Muscle layer of colon (tissue), 2 donors: Measurements from ENCODE around the gene EFNA2.

Source experiments
- H3K27ac ChIP-seq: one replicate; pipeline ENCODE4 v1.7.0; 2013; ENCODE audit warnings: low read depth, mild to moderate bottlenecking, low read length, moderate library complexity
- H3K27me3 ChIP-seq, 2 donors: one replicate each; pipeline ENCODE4 v1.7.0; 2013; ENCODE audit warnings: low read length in 2 of 2, mild to moderate bottlenecking in 2 of 2; ENCODE audit not compliant: insufficient read depth in 2 of 2, control insufficient read depth in 1 of 2
- H3K36me3 ChIP-seq: one replicate; pipeline ENCODE4 v1.7.0; 2013; ENCODE audit warnings: mild to moderate bottlenecking, low read length; ENCODE audit not compliant: insufficient read depth
- H3K4me1 ChIP-seq: one replicate; pipeline ENCODE4 v1.7.0; 2013; ENCODE audit warnings: mild to moderate bottlenecking, low read length; ENCODE audit not compliant: insufficient read depth
- H3K4me3 ChIP-seq, 2 donors: one replicate each; pipeline ENCODE4 v1.7.0; 2013; ENCODE audit warnings: low read length in 2 of 2, low read depth in 1 of 2, mild to moderate bottlenecking in 1 of 2, moderate library complexity in 1 of 2
- H3K9ac ChIP-seq: one replicate; pipeline ENCODE4 v1.7.0; 2013; ENCODE audit warnings: low read length
- H3K9me3 ChIP-seq: one replicate; pipeline ENCODE4 v1.7.0; 2013; ENCODE audit warnings: mild to moderate bottlenecking, low read length
- donor health status: abdominal sarcoma.
- donor health status: Adenocarcinoma of cecum.

EFNA2 gene

DNA sequence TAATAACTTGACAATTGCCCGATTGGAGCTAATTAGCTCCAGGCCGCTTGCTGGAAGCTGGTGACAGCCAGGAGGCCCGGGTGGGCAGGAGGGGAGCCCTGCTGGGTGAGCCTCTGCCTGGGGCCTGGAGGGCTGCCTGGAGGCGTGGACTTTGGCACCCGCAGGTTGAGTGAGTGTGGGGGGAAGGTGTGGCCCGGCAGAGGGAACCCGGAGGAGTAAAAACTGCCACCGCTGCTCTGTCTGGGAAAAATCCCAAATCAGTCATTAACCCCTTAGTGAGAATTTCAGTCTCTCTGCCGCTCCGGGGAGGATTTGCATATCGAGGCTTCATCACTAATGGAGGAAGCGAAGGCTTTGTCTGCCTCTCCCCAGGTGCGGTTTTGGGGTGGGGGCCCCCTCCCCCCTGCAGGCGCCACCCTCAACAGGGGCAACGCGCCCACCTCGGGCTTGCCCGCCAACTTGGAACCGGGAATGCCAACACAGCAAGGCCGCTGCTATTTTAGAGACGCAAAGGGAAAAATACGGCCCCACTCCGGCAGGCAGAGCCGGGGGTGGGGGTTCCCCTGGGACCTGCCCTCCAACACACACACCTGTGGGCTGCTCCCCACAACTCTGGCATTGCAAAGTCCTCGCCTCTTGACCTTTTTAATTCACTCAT, 6.2 kb downstream of the EFNA2 start:
- H3K36me3 ChIP-seq = no peaks in the 10 kb centered on the region
- no peaks in the 10 kb centered on the region for H3K9me3 ChIP-seq
- no peak overlapping the region for H3K4me3 ChIP-seq
- H3K9ac ChIP-seq = no peak overlapping the region
- peaks cover 4% of the 10 kb centered on the region for H3K4me1 ChIP-seq
- H3K27ac ChIP-seq = no peak overlapping the region
- peaks cover 7 to 72% of the 10 kb centered on the region in 2 donors for H3K27me3 ChIP-seq

DNA sequence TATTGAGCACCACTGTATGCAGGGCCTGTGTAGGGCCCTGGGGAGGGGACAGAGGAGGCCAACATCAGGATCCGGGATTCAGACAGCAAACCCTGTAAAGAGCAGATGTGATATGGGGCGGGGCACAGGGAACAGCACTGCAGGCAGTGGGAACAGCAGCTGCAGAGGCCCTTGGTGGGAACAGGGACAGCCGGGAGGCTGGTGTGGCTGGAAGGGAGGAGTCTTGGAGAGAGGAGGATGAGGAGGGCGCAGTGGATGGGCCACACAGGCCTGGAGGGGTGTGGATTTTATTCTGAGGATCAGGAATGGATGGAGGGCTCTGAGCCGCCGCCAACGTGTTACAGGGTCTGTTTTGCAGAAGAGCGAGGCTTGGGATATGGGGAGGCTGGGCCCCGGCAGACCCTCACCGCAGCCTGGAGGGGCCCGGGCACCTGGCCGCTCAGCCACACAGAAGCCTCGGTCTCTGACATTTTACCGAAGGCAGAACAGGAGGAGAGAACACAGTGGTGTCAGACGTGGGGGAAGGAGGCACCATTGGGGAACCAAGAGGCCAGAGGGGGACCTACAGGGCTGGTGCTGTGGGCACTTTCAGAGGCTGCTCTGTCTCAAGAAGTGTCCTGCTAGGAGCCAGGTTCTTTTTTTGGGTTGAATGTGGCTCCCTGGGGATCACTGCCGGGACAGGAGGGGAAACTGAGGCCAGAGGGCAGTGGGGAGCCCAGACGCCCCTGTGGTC, 6.9 kb downstream of the EFNA2 start:
- Histone ChIP-seq H3K4me1 (peaks cover 4% of the 10 kb centered on the region), H3K9ac (no peak overlapping the region), H3K27ac (no peak overlapping the region), H3K27me3 (peaks cover 7 to 65% of the 10 kb centered on the region in 2 donors), H3K4me3 (no peak overlapping the region), H3K9me3 (no peaks in the 10 kb centered on the region), H3K36me3 (no peaks in the 10 kb centered on the region)

DNA sequence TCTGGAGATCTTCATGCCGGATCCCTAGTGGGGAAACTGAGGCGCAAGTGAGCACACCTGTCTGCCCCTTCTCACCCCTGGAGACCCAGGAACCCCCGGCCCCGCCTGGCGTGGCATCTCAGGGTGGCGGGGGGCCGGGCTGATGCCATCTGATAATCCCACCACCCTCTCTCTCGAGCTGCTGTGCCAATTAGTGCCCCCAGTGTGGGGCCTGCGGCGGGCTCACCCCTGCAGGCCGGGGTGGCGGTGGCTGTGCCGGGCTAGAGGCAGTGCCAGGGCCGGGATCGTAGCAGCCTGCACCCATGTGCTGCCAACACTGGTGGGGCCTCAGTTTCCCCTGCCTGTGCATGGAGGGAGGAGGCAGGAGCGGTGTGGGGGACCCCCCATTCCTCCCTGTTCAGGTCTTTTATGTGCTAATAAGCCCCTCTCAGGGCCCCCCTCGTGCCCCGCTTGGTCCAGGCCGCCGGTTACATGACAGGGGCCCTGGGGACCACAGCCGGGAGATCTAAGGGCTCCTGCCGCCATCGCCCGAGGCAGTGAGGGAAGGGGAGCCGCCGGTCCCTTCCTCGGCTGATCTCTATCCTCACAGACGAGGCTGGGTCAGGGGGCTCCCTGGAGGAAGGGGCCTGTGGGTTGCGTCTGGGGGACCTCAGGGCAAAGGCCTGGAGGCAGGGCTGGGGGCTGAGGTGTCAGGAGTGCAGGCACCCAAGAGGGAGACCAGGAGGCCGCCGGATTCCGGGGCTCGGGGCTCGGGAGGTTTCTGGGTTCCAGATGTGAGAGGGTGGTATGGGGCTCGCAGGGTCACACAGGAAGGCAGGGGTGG, 8.3 kb downstream of the EFNA2 start:
- Histone ChIP-seq H3K27me3 (peaks cover 7 to 51% of the 10 kb centered on the region in 2 donors), H3K36me3 (no peaks in the 10 kb centered on the region), H3K9me3 (no peaks in the 10 kb centered on the region), H3K4me1 (peaks cover 4% of the 10 kb centered on the region), H3K4me3 (no peak overlapping the region), H3K27ac (no peak overlapping the region), H3K9ac (no peak overlapping the region)

DNA sequence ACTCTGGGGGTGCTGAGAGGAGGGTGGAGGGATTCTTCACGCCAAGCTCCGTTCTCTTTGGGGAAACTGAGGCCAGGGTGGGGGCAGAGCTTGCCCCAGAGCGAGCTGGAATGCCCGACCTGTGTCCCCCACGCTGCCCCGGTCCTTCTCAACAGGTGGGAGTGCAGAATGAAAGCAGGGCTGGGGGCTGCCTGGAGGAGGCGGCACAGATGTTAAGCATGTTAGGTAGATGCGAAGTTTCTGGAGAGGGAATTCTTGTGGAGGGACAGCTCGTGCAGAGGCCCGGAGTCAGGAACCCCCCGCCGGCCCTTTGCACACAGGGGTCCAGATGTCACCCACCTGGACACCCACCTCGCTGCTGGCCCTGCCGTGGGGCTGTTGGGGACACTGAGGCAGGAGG, 9.0 kb downstream of the EFNA2 start:
- H3K9me3 ChIP-seq = no peaks in the 10 kb centered on the region
- no peak overlapping the region for H3K4me3 ChIP-seq
- no peaks in the 10 kb centered on the region for H3K36me3 ChIP-seq
- no peak overlapping the region for H3K27ac ChIP-seq
- no peak overlapping the region for H3K9ac ChIP-seq
- H3K4me1 ChIP-seq = peaks cover 4% of the 10 kb centered on the region
- peaks cover 7 to 46% of the 10 kb centered on the region in 2 donors for H3K27me3 ChIP-seq

DNA sequence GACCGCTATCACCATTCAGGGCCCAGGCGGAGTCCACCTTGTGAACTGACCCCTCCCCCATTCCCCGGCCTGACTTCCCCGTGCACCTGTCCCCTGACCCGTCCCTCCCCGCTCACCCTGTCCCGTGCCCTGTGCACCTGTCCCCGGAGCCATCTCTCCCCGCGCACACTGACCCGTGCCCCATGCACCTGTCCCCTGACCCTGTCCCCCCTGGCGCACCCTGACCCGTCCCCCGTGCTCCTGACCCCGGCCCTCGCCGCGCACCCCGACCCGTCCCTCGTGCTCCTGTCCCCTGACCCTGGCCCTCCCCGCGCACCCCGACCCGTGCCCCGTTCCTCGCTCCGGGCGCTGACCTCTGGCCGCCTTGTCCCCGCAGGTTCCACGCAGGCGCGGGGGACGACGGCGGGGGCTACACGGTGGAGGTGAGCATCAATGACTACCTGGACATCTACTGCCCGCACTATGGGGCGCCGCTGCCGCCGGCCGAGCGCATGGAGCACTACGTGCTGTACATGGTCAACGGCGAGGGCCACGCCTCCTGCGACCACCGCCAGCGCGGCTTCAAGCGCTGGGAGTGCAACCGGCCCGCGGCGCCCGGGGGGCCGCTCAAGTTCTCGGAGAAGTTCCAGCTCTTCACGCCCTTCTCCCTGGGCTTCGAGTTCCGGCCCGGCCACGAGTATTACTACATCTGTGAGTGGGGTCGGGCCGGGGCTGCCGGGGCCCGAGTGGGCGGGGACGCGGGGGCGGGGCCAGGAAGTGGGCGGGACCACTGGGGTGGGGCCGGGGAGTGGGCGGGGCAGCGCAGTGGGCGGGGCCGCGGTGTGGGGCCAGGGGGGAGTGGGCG, 9.7 kb downstream of the EFNA2 start:
- no peaks in the 10 kb centered on the region for H3K9me3 ChIP-seq
- H3K4me3 ChIP-seq = no peak overlapping the region
- H3K36me3 ChIP-seq = no peaks in the 10 kb centered on the region
- H3K4me1 ChIP-seq = peaks cover 4% of the 10 kb centered on the region
- H3K27ac ChIP-seq = no peak overlapping the region
- H3K27me3 ChIP-seq = peaks cover 7 to 46% of the 10 kb centered on the region in 2 donors
- no peak overlapping the region for H3K9ac ChIP-seq

DNA sequence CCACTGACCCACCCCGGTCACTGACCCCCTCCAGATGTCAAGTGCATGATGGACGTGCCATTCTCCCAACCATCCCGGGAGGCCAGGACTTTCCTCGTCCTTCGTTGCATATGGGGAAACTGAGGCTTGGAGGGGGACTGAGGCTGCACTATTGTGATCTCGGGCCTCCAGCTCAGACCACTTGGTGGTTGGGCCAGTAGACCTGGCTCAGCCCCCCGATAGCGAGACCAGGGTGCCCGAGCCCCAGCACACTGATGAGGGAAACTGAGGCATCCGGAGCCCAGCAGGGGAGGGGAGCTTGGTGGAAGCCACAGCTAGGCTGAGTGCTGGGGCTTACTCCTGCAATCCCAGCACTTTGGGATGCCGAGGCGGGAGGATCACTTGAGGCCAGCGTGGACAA, 10.4 kb downstream of the EFNA2 start:
- no peaks in the 10 kb centered on the region for H3K9me3 ChIP-seq
- no peaks in the 10 kb centered on the region for H3K36me3 ChIP-seq
- peaks cover 7 to 43% of the 10 kb centered on the region in 2 donors for H3K27me3 ChIP-seq
- H3K4me3 ChIP-seq = no peak overlapping the region
- no peak overlapping the region for H3K9ac ChIP-seq
- H3K27ac ChIP-seq = no peak overlapping the region
- H3K4me1 ChIP-seq = peaks cover 4% of the 10 kb centered on the region

DNA sequence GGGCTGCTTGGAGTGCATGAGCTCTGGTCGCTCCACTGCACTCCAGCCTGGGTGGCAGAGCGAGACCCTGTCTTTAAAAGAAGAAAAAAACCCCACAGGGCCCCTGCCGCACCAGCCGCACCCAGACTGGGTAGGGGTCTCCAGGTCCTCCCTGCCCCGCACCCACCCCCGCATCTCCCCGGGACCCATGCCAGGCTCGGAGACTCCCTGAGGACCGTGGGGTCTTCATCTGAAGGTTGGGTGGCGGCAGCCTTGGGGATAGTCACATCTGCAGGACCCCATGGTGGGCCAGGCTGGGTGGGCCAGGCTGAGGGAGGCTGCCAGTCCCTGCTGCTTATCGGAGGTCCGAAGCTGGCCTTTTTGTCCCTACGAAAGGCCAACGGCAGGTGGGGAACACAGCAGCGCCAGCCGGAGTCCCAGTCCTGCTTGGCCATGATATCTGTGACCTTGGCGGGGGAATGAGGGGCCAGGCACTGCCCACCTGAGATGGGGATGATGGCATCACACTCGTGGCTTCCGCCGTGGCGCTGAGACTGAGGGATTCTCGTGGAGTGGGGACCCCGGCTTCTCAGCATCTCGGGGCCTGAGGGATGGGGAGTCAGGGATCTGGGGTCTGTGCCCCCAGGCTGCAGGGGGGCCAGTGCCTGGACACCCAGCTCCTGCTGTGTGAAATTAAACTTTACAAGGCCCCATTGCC, 11.1 kb downstream of the EFNA2 start:
- Histone ChIP-seq H3K9me3 (no peaks in the 10 kb centered on the region), H3K27me3 (peaks cover 7 to 37% of the 10 kb centered on the region in 2 donors), H3K27ac (no peak overlapping the region), H3K4me1 (peaks cover 4% of the 10 kb centered on the region), H3K9ac (no peak overlapping the region), H3K36me3 (no peaks in the 10 kb centered on the region), H3K4me3 (no peak overlapping the region)

DNA sequence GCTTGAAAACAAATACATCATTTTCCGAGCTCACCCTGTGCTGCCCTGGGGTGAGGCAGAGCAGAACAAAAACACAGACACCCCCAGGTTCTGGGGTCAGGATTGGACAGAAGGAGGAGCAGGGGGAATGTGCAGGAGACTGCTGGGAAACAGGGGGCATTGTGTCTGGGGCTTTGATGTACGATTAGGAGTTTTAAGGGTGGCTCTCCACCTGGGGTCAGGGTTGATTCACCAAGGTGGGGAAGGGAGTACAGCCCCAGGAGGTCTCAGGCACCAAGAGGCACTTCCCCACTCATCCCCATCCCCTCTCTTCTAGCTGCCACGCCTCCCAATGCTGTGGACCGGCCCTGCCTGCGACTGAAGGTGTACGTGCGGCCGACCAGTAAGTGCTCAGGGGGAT, 12.6 kb downstream of the EFNA2 start:
- no peak overlapping the region for H3K27ac ChIP-seq
- peaks cover 7 to 30% of the 10 kb centered on the region in 2 donors for H3K27me3 ChIP-seq
- H3K4me1 ChIP-seq = peaks cover 4% of the 10 kb centered on the region
- no peak overlapping the region for H3K9ac ChIP-seq
- no peaks in the 10 kb centered on the region for H3K36me3 ChIP-seq
- no peak overlapping the region for H3K4me3 ChIP-seq
- H3K9me3 ChIP-seq = no peaks in the 10 kb centered on the region

DNA sequence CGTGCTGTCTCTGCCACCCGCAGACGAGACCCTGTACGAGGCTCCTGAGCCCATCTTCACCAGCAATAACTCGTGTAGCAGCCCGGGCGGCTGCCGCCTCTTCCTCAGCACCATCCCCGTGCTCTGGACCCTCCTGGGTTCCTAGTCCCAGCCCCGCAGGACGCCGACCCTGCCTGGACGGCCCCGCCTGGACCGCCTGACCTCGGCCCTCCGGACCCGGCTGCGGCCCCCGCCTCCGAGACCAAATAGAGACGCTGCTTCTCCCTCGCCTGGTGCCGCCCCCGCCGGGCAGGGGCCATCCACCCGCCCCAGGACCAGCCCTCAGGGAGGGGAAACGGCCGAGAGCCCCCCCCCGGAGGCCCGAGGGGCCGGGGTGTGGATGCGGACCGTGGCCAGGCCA, 14.1 kb downstream of the EFNA2 start:
- H3K27me3 ChIP-seq = peaks cover 4 to 15% of the 10 kb centered on the region in 2 donors
- no peak overlapping the region for H3K27ac ChIP-seq
- no peak overlapping the region for H3K4me3 ChIP-seq
- no peak overlapping the region for H3K9ac ChIP-seq
- no peaks in the 10 kb centered on the region for H3K9me3 ChIP-seq
- H3K4me1 ChIP-seq = peaks cover 4% of the 10 kb centered on the region
- H3K36me3 ChIP-seq = no peaks in the 10 kb centered on the region

DNA sequence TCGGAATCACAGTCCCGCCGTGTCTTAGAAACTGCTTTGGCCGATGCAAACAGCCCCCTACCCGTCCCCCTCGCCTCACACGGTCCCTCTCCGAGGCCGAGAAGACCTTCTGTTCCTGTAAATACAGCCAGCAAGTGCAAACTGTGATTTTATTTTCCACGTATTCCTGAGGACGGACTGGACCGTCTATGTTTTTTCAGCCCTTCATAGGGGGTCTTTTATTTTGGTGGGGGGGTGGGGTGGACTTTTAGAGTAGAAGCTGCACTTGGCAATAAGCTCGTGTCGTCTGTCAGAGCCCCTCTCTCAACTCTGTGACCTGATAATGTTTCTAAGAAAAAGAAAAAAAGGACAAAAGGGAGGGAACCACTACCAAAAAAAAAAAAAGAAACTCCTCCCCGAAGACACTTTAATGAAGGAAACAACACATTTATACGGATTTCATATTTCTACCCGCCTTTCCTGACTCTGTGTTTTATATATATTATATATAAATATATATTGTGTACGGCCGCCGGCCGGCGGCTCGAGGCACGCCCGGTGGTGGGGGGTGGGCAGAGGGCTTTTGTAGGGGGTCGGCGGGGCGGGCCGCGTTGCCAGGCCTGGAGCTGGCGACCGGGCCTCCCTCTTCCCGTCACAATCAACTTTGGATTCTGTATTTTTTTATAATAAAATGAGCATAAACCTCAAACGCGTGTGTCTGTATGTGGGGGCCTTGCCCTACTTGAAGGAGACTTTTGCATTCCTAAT, 15.2 kb downstream of the EFNA2 start:
- no peak overlapping the region for H3K4me3 ChIP-seq
- H3K27ac ChIP-seq = no peak overlapping the region
- no peaks in the 10 kb centered on the region for H3K4me1 ChIP-seq
- H3K27me3 ChIP-seq = peaks cover 0 to 7% of the 10 kb centered on the region in 2 donors
- H3K9ac ChIP-seq = no peak overlapping the region
- H3K36me3 ChIP-seq = no peaks in the 10 kb centered on the region
- H3K9me3 ChIP-seq = no peaks in the 10 kb centered on the region
